NK-92 treated with Interleukin-12 subunit alpha and Interleukin-12 subunit beta, amount 100 ng/mL, for 24 hours (cell line): ENCODE measurements around the gene RBBP8NL.

ENCODE experiments used
- DNase-seq: peaks from one replicate; lab custom pipeline; 2025; lab: John Stamatoyannopoulos, UW

Gene RBBP8NL

GRCh38 chr20:62393830-62394229 lies 33.5 kb downstream of the RBBP8NL start:
- DNase-seq = no peak

- DNase-seq = no peak
Observed at GRCh38 chr20:62393335-62393665, 34.0 kb downstream of the RBBP8NL start.

GRCh38 chr20:62392621-62393334 lies 34.6 kb downstream of the RBBP8NL start:
- no peak for DNase-seq

- DNase-seq = no peak
Observed at GRCh38 chr20:62392077-62392418, 35.3 kb downstream of the RBBP8NL start.

GRCh38 chr20:62391165-62392076 lies 35.9 kb downstream of the RBBP8NL start:
- no peak for DNase-seq

- DNase-seq = no peak
Observed at GRCh38 chr20:62390317-62391164, 36.8 kb downstream of the RBBP8NL start.

- no peak for DNase-seq
Observed at GRCh38 chr20:62389601-62390087, 37.7 kb downstream of the RBBP8NL start.

GRCh38 chr20:62388839-62389600 lies 38.3 kb downstream of the RBBP8NL start:
- DNase-seq = no peak

GRCh38 chr20:62387933-62388635 lies 39.3 kb downstream of the RBBP8NL start:
- no peak for DNase-seq

- DNase-seq = no peak
Observed at GRCh38 chr20:62387219-62387913, 40.0 kb downstream of the RBBP8NL start.

GRCh38 chr20:62386383-62387218 lies 40.7 kb downstream of the RBBP8NL start, which contains the start of gene RPS21:
TSS of gene RPS21 (plus strand) at chr20:62387103. CDS start at chr20:62387339, 236 bp downstream.
- DNase-seq = peak; percentile 85

- peak; percentile 52 for DNase-seq
Observed at GRCh38 chr20:62382306-62383198, 44.8 kb downstream of the RBBP8NL start.

GRCh38 chr20:62381842-62382241 lies 45.5 kb downstream of the RBBP8NL start:
- no peak for DNase-seq

GRCh38 chr20:62381202-62381797 lies 46.0 kb downstream of the RBBP8NL start:
- DNase-seq = no peak

- no peak for DNase-seq
Observed at GRCh38 chr20:62378215-62378614, 49.1 kb downstream of the RBBP8NL start.

GRCh38 chr20:62377615-62378178 lies 49.6 kb downstream of the RBBP8NL start:
- DNase-seq = no peak

GRCh38 chr20:62377064-62377461 lies 50.3 kb downstream of the RBBP8NL start:
- no peak for DNase-seq
